Liver (tissue), 9 donors: ENCODE measurements around the gene GBA3. TPM values are rescaled to one million over a fixed set of nuclear protein-coding genes. Genes with fewer than 3 reads are reported as not detected.

Experiments used
- DNase-seq: peaks from one replicate; pipeline ENCODE4 v3.0.0-alpha.2; 2017; ENCODE audit warnings: low spot score
- H3K27ac ChIP-seq, 2 donors: one replicate each; pipeline ENCODE4 v1.7.0; 2013; ENCODE audit warnings: inconsistent platforms in 2 of 2, low read length in 2 of 2, control low read depth in 1 of 2, low read depth in 1 of 2, mild to moderate bottlenecking in 1 of 2
- H3K27me3 ChIP-seq, 4 donors: one replicate each; pipeline versions ENCODE4 v1.6.1 to v1.7.0; 2013; ENCODE audit warnings: low read length in 3 of 4, inconsistent platforms in 1 of 4, mild to moderate bottlenecking in 1 of 4, moderate library complexity in 1 of 4; ENCODE audit not compliant: control insufficient read depth in 4 of 4, insufficient read depth in 4 of 4
- H3K36me3 ChIP-seq, 4 donors: one replicate each; pipeline versions ENCODE4 v1.6.1 to v1.7.0; 2013; ENCODE audit warnings: low read length in 3 of 4, mild to moderate bottlenecking in 3 of 4, low read depth in 1 of 4, moderate library complexity in 1 of 4; ENCODE audit not compliant: control insufficient read depth in 4 of 4, insufficient read depth in 3 of 4
- H3K4me1 ChIP-seq, 4 donors: one replicate each; pipeline versions ENCODE4 v1.6.1 to v1.7.0; 2013; ENCODE audit warnings: low read length in 3 of 4, mild to moderate bottlenecking in 3 of 4, moderate library complexity in 1 of 4; ENCODE audit not compliant: control insufficient read depth in 4 of 4, insufficient read depth in 4 of 4
- H3K4me3 ChIP-seq, 3 donors: one replicate each; pipeline versions ENCODE4 v1.6.1 to v1.7.0; 2013; ENCODE audit warnings: low read length in 3 of 3, control low read depth in 1 of 3, low read depth in 1 of 3, mild to moderate bottlenecking in 1 of 3
- H3K9ac ChIP-seq, 2 donors: one replicate each; pipeline ENCODE4 v1.7.0; 2013; ENCODE audit warnings: low read length in 2 of 2, mild to moderate bottlenecking in 2 of 2, moderate library complexity in 2 of 2, control low read depth in 1 of 2, low read depth in 1 of 2
- H3K9me3 ChIP-seq, 4 donors: one replicate each; pipeline versions ENCODE4 v1.6.1 to v1.7.0; 2013; ENCODE audit warnings: low read length in 3 of 4; ENCODE audit not compliant: control insufficient read depth in 4 of 4
- ATF3 ChIP-seq: IDR thresholded peaks from 2 replicates; pipeline ENCODE4 v1.6.1; 2016; ENCODE audit warnings: antibody characterized with exemption
- CTCF ChIP-seq: fragments of 150-350 bp; IDR thresholded peaks from 2 replicates; pipeline ENCODE4 v1.5.1; 2017; ENCODE audit warnings: improper control_type of control experiment, low read depth, low read length; ENCODE audit not compliant: missing input control
- EGR1 ChIP-seq, 2 donors: IDR thresholded peaks; 2 replicates each; pipeline ENCODE4 v1.6.1; 2016 to 2018; ENCODE audit warnings: antibody characterized with exemption in 2 of 2, low read depth in 2 of 2
- FOXA1 ChIP-seq: IDR thresholded peaks from 2 replicates; pipeline ENCODE4 v1.6.1; 2016; ENCODE audit warnings: antibody characterized with exemption
- FOXA2 ChIP-seq: IDR thresholded peaks from 2 replicates; pipeline ENCODE4 v1.6.1; 2016; ENCODE audit warnings: antibody characterized with exemption
- GABPA ChIP-seq, 2 donors: IDR thresholded peaks in 1 of 2; conservative IDR thresholded peaks in 1 of 2; 2 replicates each; pipeline ENCODE4 v1.6.1; 2016; ENCODE audit warnings: antibody characterized with exemption in 2 of 2, mild to moderate bottlenecking in 1 of 2, moderate library complexity in 1 of 2
- HNF4A ChIP-seq, 2 donors: conservative IDR thresholded peaks; 2 replicates each; pipeline ENCODE4 v1.6.1; 2016; ENCODE audit warnings: antibody characterized with exemption in 2 of 2, mild to moderate bottlenecking in 2 of 2
- HNF4G ChIP-seq: IDR thresholded peaks from 2 replicates; pipeline ENCODE4 v1.6.1; 2016; ENCODE audit warnings: antibody characterized with exemption
- JUND ChIP-seq, 2 donors: IDR thresholded peaks; 2 replicates each; pipeline ENCODE4 v1.6.1; 2016; ENCODE audit warnings: antibody characterized with exemption in 2 of 2
- MAX ChIP-seq: IDR thresholded peaks from 2 replicates; pipeline ENCODE4 v1.6.1; 2016; ENCODE audit warnings: antibody characterized with exemption
- NR2F2 ChIP-seq: IDR thresholded peaks from 2 replicates; pipeline ENCODE4 v1.6.1; 2016; ENCODE audit warnings: antibody characterized with exemption
- RAD21 ChIP-seq, 2 donors: IDR thresholded peaks; 2 replicates each; pipeline ENCODE4 v1.6.1; 2016; ENCODE audit warnings: antibody characterized with exemption in 2 of 2, mild to moderate bottlenecking in 2 of 2
- REST ChIP-seq: IDR thresholded peaks from 2 replicates; pipeline ENCODE4 v1.6.1; 2016; ENCODE audit warnings: antibody characterized with exemption, mild to moderate bottlenecking
- RXRA ChIP-seq, 2 donors: IDR thresholded peaks; 2 replicates each; pipeline ENCODE4 v1.6.1; 2017 to 2018; ENCODE audit warnings: antibody characterized with exemption in 2 of 2, mild to moderate bottlenecking in 1 of 2
- SP1 ChIP-seq: IDR thresholded peaks from 2 replicates; pipeline ENCODE4 v1.6.1; 2018; ENCODE audit warnings: antibody characterized with exemption, mild to moderate bottlenecking
- TAF1 ChIP-seq: conservative IDR thresholded peaks from 2 replicates; pipeline ENCODE4 v1.6.1; 2016; ENCODE audit warnings: antibody characterized with exemption, mild to moderate bottlenecking
- YY1 ChIP-seq: IDR thresholded peaks from 2 replicates; pipeline ENCODE4 v1.6.1; 2016; ENCODE audit warnings: antibody characterized with exemption, mild to moderate bottlenecking
- ZBTB33 ChIP-seq: IDR thresholded peaks from 2 replicates; pipeline ENCODE4 v1.6.1; 2016; ENCODE audit warnings: antibody characterized with exemption
- WGBS: extraction: QIAGEN DNeasy Blood & Tissue Kit; methylation state at CpG from one replicate; pipeline ENCODE4 v1.1.7; 2013; 5-methylcytosine and 5-hydroxymethylcytosine counted together
- polyA plus RNA-seq, 2 donors: library from polyadenylated mRNA; stranded (reverse) in 1 of 2; unstranded in 1 of 2; fragments of 200-250 nt in 1 of 2; fragments of >200 nt in 1 of 2; fragmentation: Nextera tagmentation in 1 of 2; extraction: Ambion mirVana in 1 of 2; gene quantifications; one replicate each; pipeline versions ENCODE4 v1.2.1 to v1.2.3, GENCODE V29; 2013 to 2015
- total RNA-seq, 2 donors: library from RNA; depleted of rRNA; stranded (reverse); fragments of >200 nt; gene quantifications; one replicate each; pipeline ENCODE4 v1.2.3, GENCODE V29; 2014
- donor health status: healthy.
- donor health status: healthy.
- donor health status: healthy.
- donor health status: healthy.
- donor health status: healthy.

Gene GBA3
- total and polyA plus RNA-seq, 4 donors: 10.6 to 36.7 (median 18.9) TPM

- DNase-seq: no peak
- Histone ChIP-seq H3K9ac (no peak overlapping the region), H3K4me1 (no peaks in the 10 kb centered on the region), H3K27me3 (no peaks in the 10 kb centered on the region), H3K9me3 (no peaks in the 10 kb centered on the region), H3K4me3 (no peak overlapping the region), H3K36me3 (peaks cover 0 to 2% (median 0%) of the 10 kb centered on the region in 4 donors), H3K27ac (no peak overlapping the region)
- TF ChIP-seq NR2F2 (no peak), SP1 (no peak), EGR1 (IDR thresholded peaks at IDR 0.05; ENCODE audit: low read depth in 2 of 2) (no peak), HNF4G (no peak), REST (no peak), MAX (no peak), RXRA (IDR thresholded peaks at IDR 0.05) (no peak), ZBTB33 (no peak), YY1 (no peak), RAD21 (IDR thresholded peaks at IDR 0.05) (no peak), ATF3 (no peak), FOXA1 (no peak), HNF4A (conservative IDR thresholded peaks at IDR 0.05) (no peak), FOXA2 (no peak), GABPA (IDR thresholded peaks at IDR 0.05 in 1 of 2, conservative IDR thresholded peaks at IDR 0.05 in 1 of 2) (no peak), JUND (IDR thresholded peaks at IDR 0.05) (no peak), CTCF (no peak), TAF1 (no peak)
- WGBS: 77% methylated on average over 6 of the region's 6 CpGs
Observed at GRCh38 chr4:22787753-22788375, 95.1 kb downstream of the GBA3 start.
